ENCODE measurements around the gene RAB13. TPM values are rescaled to one million over a fixed set of nuclear protein-coding genes. Genes with fewer than 3 reads are reported as not detected.

Gene RAB13
- total RNA-seq, 4 donors from 2014 or later: 41.1 to 56.3 (median 46.6) TPM

GRCh38 chr1:153995202-153995601 is 9.1 kb upstream of the RAB13 start:
- H3K27me3 ChIP-seq: no peaks in the 10 kb centered on the region
- TF ChIP-seq CTCF (IDR thresholded peaks at IDR 0.05) (no peak), EP300 (IDR thresholded peaks at IDR 0.05) (no peak), POLR2AphosphoS5 (IDR thresholded peaks at IDR 0.05) (no peak), POLR2A (IDR thresholded peaks at IDR 0.05; ENCODE audit: low read depth) (no peak)
- no peaks in the 10 kb centered on the region for H3K9me3 ChIP-seq
- peaks cover 26 to 41% (median 39%) of the 10 kb centered on the region in 4 donors for H3K4me1 ChIP-seq
- H3K36me3 ChIP-seq: peaks cover 24 to 47% (median 42%) of the 10 kb centered on the region in 4 donors
- H3K4me3 ChIP-seq: no peak overlapping the region
- 60% methylated on average over 3 of the region's 3 CpGs for WGBS
- intact Hi-C loops (cut with DNase I): no loop called here
- no peak overlapping the region for H3K27ac ChIP-seq (replicated peaks in 1 of 4)
- DNase-seq (ENCODE audit: extremely low spot score): no peak

- Histone ChIP-seq H3K27me3 (no peaks in the 10 kb centered on the region), H3K27ac (replicated peaks in 1 of 4) (peak overlapping the region; percentile 91 to 97 (median 95)), H3K36me3 (peaks cover 24 to 47% (median 42%) of the 10 kb centered on the region in 4 donors), H3K9me3 (no peaks in the 10 kb centered on the region), H3K4me1 (peaks cover 34 to 53% (median 50%) of the 10 kb centered on the region in 4 donors), H3K4me3 (peak overlapping the region; percentile 85 to 94 (median 87))
- intact Hi-C loops (cut with DNase I): loop anchor here (5.0 kb wide), 1 partner anchor 190 kb away; no protein-coding TSS in a partner anchor
- DNase-seq (ENCODE audit: extremely low spot score): no peak
- TF ChIP-seq POLR2AphosphoS5 (IDR thresholded peaks at IDR 0.05): no peak
- no peak for TF ChIP-seq CTCF (IDR thresholded peaks at IDR 0.05)
- TF ChIP-seq POLR2A (IDR thresholded peaks at IDR 0.05; ENCODE audit: low read depth): no peak
- no peak for TF ChIP-seq EP300 (IDR thresholded peaks at IDR 0.05)
- 88% methylated on average over 2 of the region's 2 CpGs for WGBS
These were observed 5.7 kb upstream of the RAB13 start for GRCh38 chr1:153991806-153992205.

GRCh38 chr1:153991151-153991630 is 5.1 kb upstream of the RAB13 start:
- TF ChIP-seq POLR2A (IDR thresholded peaks at IDR 0.05; ENCODE audit: low read depth) (no peak), POLR2AphosphoS5 (IDR thresholded peaks at IDR 0.05) (no peak), CTCF (IDR thresholded peaks at IDR 0.05) (no peak), EP300 (IDR thresholded peaks at IDR 0.05) (no peak)
- peak overlapping the region; percentile 85 to 94 (median 87) for H3K4me3 ChIP-seq
- no peaks in the 10 kb centered on the region for H3K27me3 ChIP-seq
- WGBS: 17% methylated on average over 9 of the region's 9 CpGs
- peaks cover 24 to 47% (median 42%) of the 10 kb centered on the region in 4 donors for H3K36me3 ChIP-seq
- H3K27ac ChIP-seq (replicated peaks in 1 of 4): peak overlapping the region; percentile 91 to 97 (median 95)
- intact Hi-C loops (cut with DNase I): loop anchor here (5.0 kb wide), 1 partner anchor 191 kb away; no protein-coding TSS in a partner anchor
- peaks cover 35 to 58% (median 55%) of the 10 kb centered on the region in 4 donors for H3K4me1 ChIP-seq
- H3K9me3 ChIP-seq: no peaks in the 10 kb centered on the region
- no peak for DNase-seq (ENCODE audit: extremely low spot score)

GRCh38 chr1:153990468-153991150 is 4.5 kb upstream of the RAB13 start, which contains the start of gene RPS27:
TSS of gene RPS27 (plus strand) at chr1:153990762. CDS start at chr1:153990797, 35 bp downstream.
- intact Hi-C loops (cut with DNase I): loop anchor here (5.0 kb wide), 1 partner anchor 192 kb away; no protein-coding TSS in a partner anchor
- WGBS: 1% methylated on average over 25 of the region's 36 CpGs
- H3K4me1 ChIP-seq: peaks cover 35 to 58% (median 56%) of the 10 kb centered on the region in 4 donors
- H3K27ac ChIP-seq (replicated peaks in 1 of 4): peak within 1 kb of the TSS; percentile 91 to 97 (median 95)
- peaks cover 24 to 44% (median 39%) of the 10 kb centered on the region in 4 donors for H3K36me3 ChIP-seq
- DNase-seq (ENCODE audit: extremely low spot score): peak; percentile 98
- no peaks in the 10 kb centered on the region for H3K9me3 ChIP-seq
- H3K27me3 ChIP-seq: no peaks in the 10 kb centered on the region
- TF ChIP-seq POLR2AphosphoS5 (IDR thresholded peaks at IDR 0.05) (peak; percentile 100), CTCF (IDR thresholded peaks at IDR 0.05) (no peak), POLR2A (IDR thresholded peaks at IDR 0.05; ENCODE audit: low read depth) (peak; percentile 99), EP300 (IDR thresholded peaks at IDR 0.05) (no peak)
- H3K4me3 ChIP-seq: peak within 1 kb of the TSS; percentile 85 to 94 (median 87)

All from esophagus muscularis mucosa (tissue), 4 donors.